OCI-LY1 (cell line): ENCODE results near the gene CLCN6.

ENCODE experiments used
- H2AFZ ChIP-seq: fragments of 200-600 bp; sonication (generic), shearing (Covaris generic); 2 replicates; pipeline ENCODE4 v1.6.0; 2014; ENCODE audit warnings: antibody characterized with exemption, mild to moderate bottlenecking, low read length
- H3F3A ChIP-seq: fragments of 200-600 bp; sonication (generic), shearing (Covaris generic); 2 replicates; pipeline ENCODE4 v1.6.0; 2014; ENCODE audit warnings: mild to moderate bottlenecking, antibody characterized with exemption, low read length, moderate library complexity; ENCODE audit not compliant: insufficient read depth
- H3K27ac ChIP-seq: fragments of 200-600 bp; sonication (generic); 2 replicates; pipeline ENCODE4 v1.5.1; 2014; ENCODE audit warnings: low read length, mixed run types, mild to moderate bottlenecking, low read depth; ENCODE audit not compliant: poor library complexity, severe bottlenecking
- H3K27me3 ChIP-seq: fragments of 200-600 bp; sonication (generic); 2 replicates; pipeline ENCODE4 v1.6.0; 2014; ENCODE audit warnings: antibody characterized with exemption, mild to moderate bottlenecking, low read length, moderate library complexity; ENCODE audit not compliant: insufficient read depth
- H3K36me3 ChIP-seq: fragments of 200-600 bp; sonication (generic); 2 replicates; pipeline ENCODE4 v1.6.1; 2014; ENCODE audit warnings: mild to moderate bottlenecking, antibody characterized with exemption, low read length, moderate library complexity, mixed read lengths; ENCODE audit not compliant: insufficient read depth
- H3K4me1 ChIP-seq: fragments of 200-600 bp; sonication (generic); 2 replicates; pipeline ENCODE4 v1.5.1; 2014; ENCODE audit warnings: mild to moderate bottlenecking, low read length, moderate library complexity; ENCODE audit not compliant: insufficient read depth, severe bottlenecking
- H3K4me2 ChIP-seq: fragments of 200-600 bp; sonication (generic), shearing (Covaris generic); 2 replicates; pipeline ENCODE4 v1.6.1; 2014; ENCODE audit warnings: low read length
- H3K4me3 ChIP-seq: fragments of 200-600 bp; sonication (generic); 2 replicates; pipeline ENCODE4 v1.5.1; 2014; ENCODE audit warnings: low read length, low read depth, mild to moderate bottlenecking, mixed read lengths; ENCODE audit not compliant: poor library complexity, severe bottlenecking
- H3K79me2 ChIP-seq: fragments of 200-600 bp; shearing (Covaris generic); 2 replicates; pipeline ENCODE4 v1.6.1; 2016; ENCODE audit warnings: mixed run types, low read length, mixed read lengths; ENCODE audit not compliant: insufficient read depth
- H3K9ac ChIP-seq: fragments of 200-600 bp; sonication (generic), shearing (Covaris generic); 2 replicates; pipeline ENCODE4 v1.6.1; 2014; ENCODE audit warnings: mild to moderate bottlenecking, low read length, mixed read lengths
- H3K9me2 ChIP-seq: fragments of 200-600 bp; sonication (generic), shearing (Covaris generic); 2 replicates; pipeline ENCODE4 v1.6.1; 2014; ENCODE audit warnings: low read depth, mild to moderate bottlenecking, low read length, mixed read lengths
- H3K9me3 ChIP-seq: fragments of 200-600 bp; shearing (Covaris generic); 2 replicates; pipeline ENCODE4 v1.6.1; 2014; ENCODE audit warnings: low read length, mixed read lengths
- H4K20me1 ChIP-seq: fragments of 200-600 bp; sonication (generic), shearing (Covaris generic); 2 replicates; pipeline ENCODE4 v1.6.0; 2016; ENCODE audit warnings: mild to moderate bottlenecking, low read length; ENCODE audit not compliant: insufficient read depth
- CTCF ChIP-seq: fragments of 200-600 bp; sonication (generic), shearing (Covaris generic); IDR thresholded peaks from 2 replicates; pipeline ENCODE4 v1.5.1; 2017; ENCODE audit warnings: mild to moderate bottlenecking, antibody characterized with exemption, low read length, moderate library complexity, mixed read lengths
- EZH2 ChIP-seq: fragments of 200-600 bp; sonication (generic), shearing (Covaris generic); IDR thresholded peaks from 2 replicates; pipeline ENCODE4 v1.8.0; 2017; ENCODE audit warnings: borderline replicate concordance, mixed run types, mild to moderate bottlenecking, antibody characterized with exemption, low read length, moderate library complexity, mixed read lengths

CLCN6 gene

GRCh38 chr1:11800391-11800755, 5.6 kb upstream of the CLCN6 start:
- peaks cover 34% of the 10 kb centered on the region for H3K4me1 ChIP-seq
- no peak overlapping the region for H3K9ac ChIP-seq
- no peaks in the 10 kb centered on the region for H3K9me2 ChIP-seq
- no peaks in the 10 kb centered on the region for H3K27me3 ChIP-seq
- no peak overlapping the region for H3K4me2 ChIP-seq
- no peaks in the 10 kb centered on the region for H3F3A ChIP-seq
- H2AFZ ChIP-seq, result no peak overlapping the region
- H3K79me2 ChIP-seq, result no peaks in the 10 kb centered on the region
- no peak overlapping the region for H3K4me3 ChIP-seq
- H3K27ac ChIP-seq, result no peak overlapping the region
- peaks cover 41% of the 10 kb centered on the region for H3K36me3 ChIP-seq
- no peaks in the 10 kb centered on the region for H3K9me3 ChIP-seq
- TF ChIP-seq CTCF (no peak), EZH2 (no peak)
- no peaks in the 10 kb centered on the region for H4K20me1 ChIP-seq

- Histone ChIP-seq H4K20me1 (no peaks in the 10 kb centered on the region), H3K36me3 (peaks cover 36% of the 10 kb centered on the region), H3K27ac (no peak overlapping the region), H3K9ac (no peak overlapping the region), H3K9me2 (no peaks in the 10 kb centered on the region), H3K9me3 (no peaks in the 10 kb centered on the region), H3F3A (no peaks in the 10 kb centered on the region), H2AFZ (no peak overlapping the region), H3K4me2 (no peak overlapping the region), H3K27me3 (no peaks in the 10 kb centered on the region), H3K4me1 (peaks cover 34% of the 10 kb centered on the region), H3K4me3 (no peak overlapping the region), H3K79me2 (no peaks in the 10 kb centered on the region)
- TF ChIP-seq EZH2 (no peak), CTCF (no peak)
Measured at GRCh38 chr1:11800756-11801433, 5.1 kb upstream of the CLCN6 start.

- H3K4me2 ChIP-seq, result peak overlapping the region; percentile 94
- H3K9me2 ChIP-seq, result no peaks in the 10 kb centered on the region
- H2AFZ ChIP-seq, result no peak overlapping the region
- H3K79me2 ChIP-seq, result peaks cover 5% of the 10 kb centered on the region; the same call in 1 of the 2 replicates
- peak overlapping the region; percentile 79 for H3K27ac ChIP-seq
- H3K4me3 ChIP-seq, result peak overlapping the region; percentile 70
- TF ChIP-seq CTCF (no peak), EZH2 (no peak)
- peak overlapping the region; percentile 64 for H3K9ac ChIP-seq
- no peaks in the 10 kb centered on the region for H3F3A ChIP-seq
- no peaks in the 10 kb centered on the region for H4K20me1 ChIP-seq
- peaks cover 32% of the 10 kb centered on the region for H3K36me3 ChIP-seq
- no peaks in the 10 kb centered on the region for H3K27me3 ChIP-seq
- peaks cover 46% of the 10 kb centered on the region for H3K4me1 ChIP-seq
- H3K9me3 ChIP-seq, result no peaks in the 10 kb centered on the region
Measured at GRCh38 chr1:11802616-11802972, 3.4 kb upstream of the CLCN6 start.
